Measurements from ENCODE around the gene ACAP3. TPM values are rescaled to one million over a fixed set of nuclear protein-coding genes. Genes with fewer than 3 reads are reported as not detected.

ACAP3 gene
- total RNA-seq, 1 experiment from 2014 or later: 42.2 TPM

- H3K27me3 Mint-ChIP-seq (ENCODE audit: low read depth): peaks cover 5% of the 10 kb centered on the region; the same call in 1 of the 2 replicates
- ChIA-PET CTCF (interaction anchor here (1.1 to 7.6 kb wide), 3 partner anchors 10 to 28 kb away, joined by 3 to 81 read pairs (median 3); partner anchors contain the start of gene UBE2J2), POLR2A (no interaction called here)
- no peak overlapping the region for H3K4me3 Mint-ChIP-seq
- H3K4me1 Mint-ChIP-seq: peaks cover 18% of the 10 kb centered on the region
- H3K9me3 Mint-ChIP-seq: no peaks in the 10 kb centered on the region
- H3K27ac Mint-ChIP-seq: no peak overlapping the region
- ATAC-seq (peak; percentile 23), DNase-seq (ENCODE audit: low spot score) (peak; percentile 66)
- H3K36me3 Mint-ChIP-seq: no peaks in the 10 kb centered on the region
- TF ChIP-seq FOXP1 (CRISPR knock-in tag; IDR thresholded peaks at IDR 0.05; ENCODE audit: borderline replicate concordance) (no peak), ZNF281 (CRISPR knock-in tag; IDR thresholded peaks at IDR 0.05) (no peak), CREM (CRISPR knock-in tag; IDR thresholded peaks at IDR 0.05) (no peak), CTCF (IDR thresholded peaks at IDR 0.05) (peak; percentile 71), AFF4 (CRISPR knock-in tag; IDR thresholded peaks at IDR 0.05; ENCODE audit: borderline replicate concordance) (no peak), CBFB (CRISPR knock-in tag; IDR thresholded peaks at IDR 0.05; ENCODE audit: low read depth) (no peak), MXD4 (CRISPR knock-in tag; IDR thresholded peaks at IDR 0.05; ENCODE audit: borderline replicate concordance) (no peak), SMAD4 (CRISPR knock-in tag; IDR thresholded peaks at IDR 0.05) (no peak), ZNF532 (CRISPR knock-in tag; IDR thresholded peaks at IDR 0.05; ENCODE audit: borderline replicate concordance) (no peak), ZNF423 (CRISPR knock-in tag; IDR thresholded peaks at IDR 0.05) (peak; percentile 53), E2F5 (CRISPR knock-in tag; IDR thresholded peaks at IDR 0.05) (no peak), ZNF263 (CRISPR knock-in tag; IDR thresholded peaks at IDR 0.05; ENCODE audit: low read depth) (peak; percentile 73), HMGXB4 (CRISPR knock-in tag; IDR thresholded peaks at IDR 0.05) (peak; percentile 52; the same call in 1 of the 2 replicates)
Measured at GRCh38 chr1:1302006-1302430, 5.7 kb downstream of the ACAP3 start.

Measured in WTC11 (cell line).